Measurements from ENCODE around the gene SLC30A2. TPM values are rescaled to one million over a fixed set of nuclear protein-coding genes. Genes with fewer than 3 reads are reported as not detected.

The SLC30A2 gene
- total RNA-seq, 1 donor from 2014 or later, result not detected

- peak overlapping the region; percentile 97 for H3K4me3 Mint-ChIP-seq
- DNase-seq (ENCODE audit: low read depth, low spot score), result no peak
- H3K4me1 Mint-ChIP-seq, result peaks cover 46% of the 10 kb centered on the region
- peak overlapping the region; percentile 98 for H3K27ac Mint-ChIP-seq (ENCODE audit: unreplicated experiment)
- no peaks in the 10 kb centered on the region for H3K36me3 Mint-ChIP-seq (ENCODE audit: low read depth)
- TF ChIP-seq CTCF (conservative IDR thresholded peaks at IDR 0.05), result no peak
- H3K27me3 Mint-ChIP-seq (ENCODE audit: low read depth), result no peaks in the 10 kb centered on the region
- no peaks in the 10 kb centered on the region for H3K9me3 Mint-ChIP-seq
Measured at GRCh38 chr1:25996966-25997827, 48.7 kb downstream of the SLC30A2 start.

- TF ChIP-seq CTCF (conservative IDR thresholded peaks at IDR 0.05), result no peak
Measured at GRCh38 chr1:25994402-25995150, 51.3 kb downstream of the SLC30A2 start.

GRCh38 chr1:25993197-25993951 is 52.5 kb downstream of the SLC30A2 start:
- peaks cover 39% of the 10 kb centered on the region for H3K4me1 Mint-ChIP-seq
- H3K9me3 Mint-ChIP-seq, result no peaks in the 10 kb centered on the region
- H3K27me3 Mint-ChIP-seq (ENCODE audit: low read depth), result no peaks in the 10 kb centered on the region
- DNase-seq (ENCODE audit: low read depth, low spot score), result no peak
- H3K36me3 Mint-ChIP-seq (ENCODE audit: low read depth), result no peaks in the 10 kb centered on the region
- TF ChIP-seq CTCF (conservative IDR thresholded peaks at IDR 0.05), result no peak
- H3K4me3 Mint-ChIP-seq, result peak overlapping the region; percentile 52
- peak overlapping the region; percentile 4 for H3K27ac Mint-ChIP-seq (ENCODE audit: unreplicated experiment)

More at GRCh38 chr1:25994402-25995150, 51.3 kb downstream of the SLC30A2 start:
- no peaks in the 10 kb centered on the region for H3K36me3 Mint-ChIP-seq (ENCODE audit: low read depth)
- no peak for DNase-seq (ENCODE audit: low read depth, low spot score)
- H3K9me3 Mint-ChIP-seq, result no peaks in the 10 kb centered on the region
- no peak overlapping the region for H3K27ac Mint-ChIP-seq (ENCODE audit: unreplicated experiment)
- H3K4me1 Mint-ChIP-seq, result peaks cover 45% of the 10 kb centered on the region
- H3K27me3 Mint-ChIP-seq (ENCODE audit: low read depth), result no peaks in the 10 kb centered on the region
- H3K4me3 Mint-ChIP-seq, result peak overlapping the region; percentile 45

- Mint-ChIP-seq H3K27me3 (ENCODE audit: low read depth) (no peaks in the 10 kb centered on the region), H3K4me3 (peak overlapping the region; percentile 34), H3K36me3 (ENCODE audit: low read depth) (no peaks in the 10 kb centered on the region), H3K27ac (ENCODE audit: unreplicated experiment) (no peak overlapping the region), H3K9me3 (no peaks in the 10 kb centered on the region), H3K4me1 (peaks cover 33% of the 10 kb centered on the region)
- no peak for DNase-seq (ENCODE audit: low read depth, low spot score)
- TF ChIP-seq CTCF (conservative IDR thresholded peaks at IDR 0.05), result no peak
Measured at GRCh38 chr1:25992689-25993171, 53.2 kb downstream of the SLC30A2 start.
